HG02798 (cell line): ENCODE results near the gene CPXM2.

Source experiments
- ATAC-seq: cut with Tn5 transposase; IDR thresholded peaks from one replicate; pipeline ENCODE4 v1.9.1; 2021; ENCODE audit warnings: mild to moderate bottlenecking; ENCODE audit not compliant: unreplicated experiment, poor library complexity

CPXM2 gene

GRCh38 chr10:123891144-123892071 lies at the start of gene CPXM2:
CPXM2 (minus strand) TSS chr10:123891807; CDS start chr10:123891659, 148 bp downstream.
- ATAC-seq: no peak

DNA sequence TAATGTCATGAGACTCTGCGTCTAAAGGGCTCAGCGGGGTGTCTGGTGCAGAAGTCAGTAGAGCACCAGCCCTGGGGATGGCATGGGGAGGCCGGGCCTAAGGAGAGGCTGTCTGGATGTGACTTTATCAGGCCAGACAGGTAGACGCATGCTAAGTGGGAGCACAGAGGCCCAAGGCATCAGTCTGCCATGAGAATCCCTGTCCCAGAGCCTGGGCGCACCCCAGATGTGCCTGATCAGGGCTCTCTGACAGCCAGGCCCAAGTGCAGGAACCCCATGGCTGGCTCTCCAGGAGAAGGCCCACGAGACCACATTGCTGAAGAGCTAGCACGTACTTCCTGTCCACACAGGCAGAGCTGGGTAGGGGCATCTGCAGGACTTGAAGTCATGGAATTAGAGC lies 48.0 kb upstream of the CPXM2 start:
- no peak for ATAC-seq

DNA sequence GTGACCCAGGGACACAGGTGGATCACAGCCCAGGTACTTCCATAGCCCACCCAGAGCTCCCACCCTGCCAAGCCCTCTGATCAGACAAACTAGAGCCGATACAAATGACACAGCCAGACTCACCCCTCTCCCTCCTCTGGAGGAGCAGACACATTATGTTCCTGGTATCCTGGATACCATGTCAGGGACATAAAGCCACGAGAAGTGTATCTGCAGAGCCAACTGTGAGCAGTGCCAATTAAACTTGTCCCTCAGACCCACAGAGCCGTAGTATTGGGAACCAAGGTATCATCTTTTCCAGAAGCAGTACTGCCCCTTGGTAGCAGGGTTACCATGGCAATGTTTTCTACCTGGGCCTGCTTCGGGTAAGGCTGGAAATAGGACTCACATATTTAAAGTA lies 47.3 kb upstream of the CPXM2 start:
- ATAC-seq: no peak

GRCh38 chr10:123936426-123936825 lies 44.8 kb upstream of the CPXM2 start:
- no peak for ATAC-seq

- no peak for ATAC-seq
Observed at GRCh38 chr10:123935680-123936079, 44.1 kb upstream of the CPXM2 start.

- ATAC-seq: no peak
Observed at GRCh38 chr10:123934846-123935245, 43.2 kb upstream of the CPXM2 start.

DNA sequence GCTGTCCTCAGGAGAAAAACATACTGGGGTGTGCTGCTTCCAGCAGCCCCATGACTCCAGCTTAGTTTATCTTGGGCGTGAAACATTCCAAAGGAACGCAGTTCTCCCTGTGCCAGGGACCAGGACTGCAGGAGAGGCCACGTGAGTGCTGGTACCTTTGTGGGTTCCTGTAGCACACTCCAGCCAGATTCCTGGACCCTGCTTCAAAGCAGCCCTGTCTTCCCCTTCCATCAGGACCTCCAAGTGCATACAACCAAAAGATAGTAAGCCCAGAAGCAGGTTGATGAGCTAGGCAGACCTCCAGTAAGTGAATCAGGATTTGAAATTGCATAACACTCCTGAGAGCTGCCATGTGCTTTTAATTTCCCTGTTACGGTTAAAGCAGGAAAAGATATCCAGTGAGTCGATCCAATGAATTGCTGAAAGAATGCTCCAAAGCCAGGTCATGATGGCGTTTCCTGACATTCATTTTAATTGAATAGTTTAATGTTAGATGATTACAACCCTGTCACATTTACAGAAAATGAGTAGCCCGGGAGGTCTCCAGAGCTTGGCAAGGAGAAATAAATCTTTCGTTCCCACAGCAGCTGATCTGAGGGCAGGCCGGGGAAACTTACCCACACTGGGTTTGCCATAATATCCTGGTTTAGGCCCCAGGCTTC lies 38.9 kb upstream of the CPXM2 start:
- ATAC-seq: no peak

GRCh38 chr10:123929791-123930190 lies 38.2 kb upstream of the CPXM2 start:
- ATAC-seq: no peak

- ATAC-seq: no peak
Observed at GRCh38 chr10:123928427-123928826, 36.8 kb upstream of the CPXM2 start.

GRCh38 chr10:123926401-123927264 lies 35.0 kb upstream of the CPXM2 start:
- no peak for ATAC-seq

GRCh38 chr10:123922126-123922525 lies 30.5 kb upstream of the CPXM2 start:
- no peak for ATAC-seq

GRCh38 chr10:123916775-123917174 lies 25.2 kb upstream of the CPXM2 start:
- no peak for ATAC-seq

- ATAC-seq: no peak
Observed at GRCh38 chr10:123913688-123914268, 22.2 kb upstream of the CPXM2 start.

GRCh38 chr10:123912871-123913270 lies 21.3 kb upstream of the CPXM2 start:
- no peak for ATAC-seq

DNA sequence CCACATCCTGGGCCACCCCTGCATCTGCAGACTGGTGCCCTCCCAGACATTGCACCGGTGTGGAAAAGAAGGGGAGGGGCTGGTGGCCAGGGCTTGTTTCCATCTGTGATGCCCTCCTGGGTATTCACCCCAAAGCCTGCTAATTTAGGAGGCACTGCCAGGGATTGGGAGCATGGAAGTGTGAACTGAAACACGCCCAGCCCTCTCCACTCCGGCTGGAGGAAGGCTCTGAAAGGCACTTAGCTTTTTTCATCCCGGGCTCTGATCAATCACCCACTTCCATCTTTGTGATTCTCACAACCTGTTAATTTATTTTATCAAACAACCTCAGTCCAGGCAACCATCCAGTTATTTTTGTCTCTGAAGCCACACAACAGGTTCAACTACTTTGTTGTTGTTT lies 20.9 kb upstream of the CPXM2 start:
- ATAC-seq: no peak

DNA sequence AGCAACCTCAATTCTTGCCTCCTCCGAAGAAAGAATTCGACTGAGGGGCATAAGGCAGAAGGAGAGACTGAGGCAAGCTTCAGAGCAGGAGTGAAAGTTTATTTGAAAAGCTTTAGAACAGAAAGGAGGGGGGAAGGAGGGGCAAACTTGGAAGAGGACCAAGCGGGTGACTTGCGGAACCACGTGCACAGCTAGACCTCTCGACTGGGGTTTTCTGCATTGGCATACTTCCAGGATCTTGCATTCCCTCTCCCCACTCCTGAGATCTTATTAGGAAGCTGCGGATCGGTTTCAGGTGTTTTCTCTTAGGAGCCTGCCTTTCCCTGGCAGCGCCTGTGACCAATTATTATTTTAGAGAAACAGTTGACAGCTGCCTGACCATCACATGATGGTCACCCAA lies 20.3 kb upstream of the CPXM2 start:
- no peak for ATAC-seq

GRCh38 chr10:123909866-123910265 lies 18.3 kb upstream of the CPXM2 start:
- no peak for ATAC-seq

DNA sequence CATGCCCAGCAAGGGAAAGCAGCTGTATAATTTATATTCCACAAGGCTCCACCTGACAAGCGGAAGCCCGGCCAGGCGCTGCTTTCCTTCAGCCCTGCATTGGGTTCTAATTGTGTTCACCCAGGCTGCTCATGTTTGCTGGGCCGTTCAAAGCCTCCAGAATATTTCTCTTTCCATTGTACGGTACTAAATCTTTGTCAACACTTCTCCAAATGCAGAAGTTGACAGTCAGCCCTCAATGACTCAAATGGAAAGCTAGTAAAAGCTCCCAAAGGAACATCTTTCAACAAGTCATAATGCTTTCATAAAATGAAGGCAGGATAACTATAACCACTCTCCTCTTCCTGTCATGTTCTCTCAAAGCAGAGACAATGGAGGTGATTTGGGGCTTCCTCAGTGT lies 17.8 kb upstream of the CPXM2 start:
- no peak for ATAC-seq

- ATAC-seq: no peak
Observed at GRCh38 chr10:123908379-123908778, 16.8 kb upstream of the CPXM2 start.

DNA sequence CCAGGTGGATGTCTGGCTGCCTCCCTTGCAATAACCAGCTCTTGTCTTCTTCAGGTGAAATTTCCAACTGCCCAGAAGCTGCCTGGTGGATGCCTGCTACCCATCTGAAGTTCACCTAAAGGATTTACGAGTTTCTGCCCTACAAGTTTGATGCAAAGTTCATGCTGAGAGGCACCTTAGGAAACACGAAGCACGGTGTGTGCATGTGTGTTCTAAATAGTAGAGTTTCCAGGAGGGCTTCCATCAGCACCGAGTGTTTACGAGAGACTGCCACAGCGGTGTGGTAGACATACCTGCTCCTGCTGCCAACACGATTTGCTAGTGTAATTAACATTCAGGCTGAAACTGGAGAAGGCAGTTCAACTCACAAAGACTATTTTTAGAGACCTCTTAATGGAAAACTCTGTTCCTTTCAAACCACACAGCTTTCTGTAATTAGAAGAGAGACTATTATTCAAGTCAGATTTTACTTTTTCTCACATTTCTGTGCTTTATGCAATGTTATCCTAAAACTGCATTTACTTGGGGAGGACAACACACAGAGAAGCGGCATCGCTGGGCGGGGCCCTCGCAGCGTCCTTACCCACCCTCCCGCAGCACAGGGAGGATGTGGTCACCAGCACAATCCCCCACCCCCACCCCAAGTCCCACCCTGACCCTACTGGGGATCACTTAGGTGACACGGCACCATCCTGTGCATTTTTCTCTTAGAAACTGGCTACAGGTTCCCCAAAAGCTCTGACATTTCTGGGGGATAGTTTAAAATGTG lies 15.5 kb upstream of the CPXM2 start:
- ATAC-seq: no peak
